NOMO-1 treated with dmso at 0.1 percent for 144 hours (cell line): Measurements from ENCODE around the gene DNAAF1.
A peak's percentile ranks its signal among the peaks of the same experiment; 100 is the strongest.

Source experiments
- DNase-seq: peaks from one replicate; lab custom pipeline; 2025; ENCODE audit not compliant: unreplicated experiment; lab: John Stamatoyannopoulos, UW

DNAAF1 gene

DNA sequence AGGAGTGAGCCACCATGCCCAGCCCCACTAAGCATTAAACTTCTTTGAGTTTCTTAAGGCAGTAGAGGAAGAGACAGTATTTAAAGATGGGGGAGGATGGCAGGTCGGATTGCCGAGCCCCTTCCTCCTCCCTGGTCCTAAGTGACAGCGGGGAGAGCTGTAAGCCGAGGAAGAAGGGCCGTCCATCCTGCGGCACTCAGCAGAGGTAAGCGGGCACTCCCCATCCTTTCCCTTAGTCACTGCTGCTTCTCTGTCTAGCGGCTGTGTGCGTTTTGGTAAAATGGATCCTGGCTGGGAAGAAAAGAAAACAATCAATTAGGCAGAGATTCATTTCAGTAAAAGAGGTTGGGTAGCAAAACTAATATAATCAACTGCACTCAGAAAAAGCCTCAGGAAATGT lies 13.9 kb downstream of the DNAAF1 start:
- DNase-seq = no peak

DNA sequence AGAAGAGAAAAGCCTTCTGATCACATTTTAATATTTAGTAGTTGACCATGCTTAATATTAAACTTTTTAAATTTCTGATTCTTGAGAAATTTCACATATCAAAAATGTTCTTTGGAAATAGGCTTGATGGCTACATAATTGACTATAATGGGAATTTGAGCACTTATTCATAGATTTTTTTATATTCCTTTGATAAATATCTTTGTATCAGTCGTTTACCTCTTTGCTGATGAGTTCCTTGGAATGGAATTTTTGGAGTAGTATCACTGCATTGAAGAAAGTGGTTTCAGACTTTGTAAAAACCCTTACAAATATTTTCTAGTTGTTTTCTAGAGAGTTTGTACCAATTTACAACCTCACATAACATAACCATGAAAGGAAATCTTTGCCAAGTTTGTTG lies 14.7 kb downstream of the DNAAF1 start:
- DNase-seq = no peak

DNA sequence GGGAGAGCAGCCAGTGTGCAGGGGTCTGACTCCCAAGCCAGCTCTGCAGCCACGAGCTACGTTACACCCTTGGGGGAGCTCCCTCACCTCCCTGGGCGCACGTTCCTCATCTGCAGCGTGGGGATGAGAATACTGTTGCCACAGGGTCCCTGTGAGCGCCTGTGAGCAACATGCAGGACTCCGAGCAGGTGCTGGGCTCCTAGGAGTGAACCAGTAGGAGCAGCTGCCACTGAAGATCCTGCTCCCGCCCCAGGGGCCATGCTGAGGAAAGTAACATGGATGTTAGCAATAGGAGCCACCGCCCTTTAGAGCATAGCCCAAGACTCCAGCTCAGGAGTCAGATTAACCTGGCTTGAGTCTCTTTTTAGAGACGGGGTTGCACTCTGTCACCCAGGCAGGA lies 15.9 kb downstream of the DNAAF1 start:
- no peak for DNase-seq

DNA sequence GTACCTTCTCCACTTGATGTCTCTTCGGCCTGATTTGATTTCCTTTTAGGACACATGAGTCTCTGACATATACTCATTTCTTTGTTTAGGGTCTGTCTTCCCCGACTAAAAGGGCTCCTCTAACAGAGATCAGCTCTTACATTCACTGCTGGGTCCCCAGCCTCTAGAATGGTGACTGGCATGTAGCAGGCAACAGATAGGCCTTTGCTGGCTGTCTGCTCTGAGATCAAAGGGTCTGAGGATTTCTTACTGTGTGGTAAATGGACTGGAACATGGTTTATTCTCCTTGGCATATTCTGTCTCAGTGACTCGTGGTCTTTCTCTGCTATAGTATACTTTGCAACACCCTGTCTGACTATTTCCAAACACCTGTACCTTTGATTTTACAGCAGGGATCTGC lies 16.7 kb downstream of the DNAAF1 start:
- DNase-seq = no peak

DNA sequence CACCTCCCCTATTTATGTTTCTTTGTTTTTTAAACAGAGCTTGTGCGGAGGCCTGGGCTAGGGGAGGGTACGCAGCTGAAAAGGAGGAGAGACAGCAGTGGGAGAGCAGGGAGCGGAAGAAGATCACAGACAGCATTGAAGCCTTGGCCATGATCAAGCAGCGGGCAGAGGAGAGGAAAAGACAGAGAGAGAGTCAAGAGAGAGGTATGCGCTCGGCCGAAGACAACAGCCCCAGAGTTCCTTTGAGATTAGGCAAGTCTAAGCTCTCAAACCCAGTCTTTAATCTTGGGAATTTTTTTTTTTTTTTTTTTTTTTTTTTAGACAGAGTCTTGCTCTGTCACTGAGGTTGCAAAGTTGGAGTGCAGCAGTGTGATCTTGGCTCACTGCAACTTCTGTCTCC lies 20.6 kb downstream of the DNAAF1 start:
- DNase-seq = no peak

DNA sequence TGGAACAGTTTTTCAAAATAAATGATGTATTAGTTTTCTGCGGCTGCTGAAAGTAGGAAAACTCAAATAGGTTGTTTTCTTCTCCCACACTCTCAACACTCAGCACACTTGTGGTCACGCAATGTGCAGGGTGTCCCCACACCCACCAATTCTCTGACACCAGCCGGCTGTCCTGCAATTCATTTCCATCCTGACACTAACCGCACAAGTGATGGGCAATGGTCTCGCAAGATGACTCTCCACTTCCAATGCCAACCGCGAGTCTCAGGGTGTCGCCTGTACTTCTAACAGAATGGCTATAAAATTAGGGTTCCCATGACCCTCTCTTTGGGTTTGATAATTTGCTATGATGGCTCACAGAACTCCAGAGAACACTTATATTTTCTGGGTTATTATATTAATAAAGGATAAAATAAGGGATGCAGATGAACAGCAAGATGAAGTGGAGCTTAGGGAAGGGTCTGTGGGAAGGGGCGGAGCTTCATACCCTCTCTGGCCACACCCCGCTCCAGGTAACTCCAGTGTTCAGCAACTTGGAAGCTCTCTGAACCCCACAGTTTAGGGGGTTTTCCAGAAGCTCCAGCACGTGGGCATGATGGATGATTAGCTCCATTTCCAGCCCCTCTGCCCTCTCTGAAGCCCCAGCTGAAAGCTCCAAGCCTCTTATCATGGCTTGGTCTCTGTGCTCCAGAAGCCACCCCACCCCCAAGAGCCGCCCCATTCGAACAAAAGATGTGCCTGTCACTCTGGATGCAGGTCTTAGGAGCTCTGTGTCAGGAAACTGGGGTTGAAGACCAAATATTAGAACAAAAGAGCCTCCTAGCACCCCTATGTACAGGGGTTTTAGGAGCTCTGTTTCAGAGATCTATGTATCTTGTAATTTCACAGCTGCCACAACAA lies 21.9 kb downstream of the DNAAF1 start:
- no peak for DNase-seq

DNA sequence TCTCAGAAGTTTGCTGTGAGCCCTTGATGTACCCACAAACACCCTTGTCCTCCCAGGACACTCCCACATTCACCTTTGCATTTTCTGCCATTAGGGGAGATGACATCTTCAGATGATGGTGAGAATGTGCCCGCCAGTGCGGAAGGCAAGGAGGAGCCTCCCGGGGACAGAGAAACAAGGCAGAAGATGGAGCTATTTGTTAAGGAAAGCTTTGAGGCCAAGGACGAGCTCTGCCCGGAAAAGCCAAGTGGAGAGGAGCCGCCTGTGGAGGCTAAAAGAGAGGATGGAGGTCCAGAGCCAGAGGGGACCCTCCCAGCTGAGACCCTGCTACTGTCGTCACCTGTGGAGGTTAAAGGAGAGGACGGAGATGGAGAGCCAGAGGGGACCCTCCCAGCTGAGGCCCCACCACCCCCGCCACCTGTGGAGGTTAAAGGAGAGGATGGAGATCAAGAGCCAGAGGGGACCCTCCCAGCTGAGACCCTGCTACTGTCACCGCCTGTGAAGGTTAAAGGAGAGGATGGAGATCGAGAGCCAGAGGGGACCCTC lies 24.7 kb downstream of the DNAAF1 start:
- no peak for DNase-seq

DNA sequence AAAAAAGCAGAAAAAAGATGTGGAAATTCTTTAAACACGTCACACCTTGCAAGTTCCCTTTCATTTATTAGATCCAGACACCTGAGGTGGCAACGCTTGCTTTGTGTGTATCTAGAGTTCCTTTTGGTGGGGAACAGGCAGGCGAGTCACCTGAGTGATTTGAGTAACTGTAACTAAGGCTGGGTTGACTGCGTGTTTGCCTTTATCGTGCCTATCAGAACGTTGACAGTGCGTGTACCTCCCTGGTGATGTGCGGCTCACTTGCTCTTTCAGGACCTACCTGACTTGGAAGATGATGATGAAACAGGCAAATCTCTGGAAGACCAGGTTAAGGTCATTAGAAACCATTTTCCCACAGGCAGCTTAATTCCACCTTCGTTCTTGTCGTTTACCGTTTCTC lies 29.3 kb downstream of the DNAAF1 start:
- DNase-seq = no peak

DNA sequence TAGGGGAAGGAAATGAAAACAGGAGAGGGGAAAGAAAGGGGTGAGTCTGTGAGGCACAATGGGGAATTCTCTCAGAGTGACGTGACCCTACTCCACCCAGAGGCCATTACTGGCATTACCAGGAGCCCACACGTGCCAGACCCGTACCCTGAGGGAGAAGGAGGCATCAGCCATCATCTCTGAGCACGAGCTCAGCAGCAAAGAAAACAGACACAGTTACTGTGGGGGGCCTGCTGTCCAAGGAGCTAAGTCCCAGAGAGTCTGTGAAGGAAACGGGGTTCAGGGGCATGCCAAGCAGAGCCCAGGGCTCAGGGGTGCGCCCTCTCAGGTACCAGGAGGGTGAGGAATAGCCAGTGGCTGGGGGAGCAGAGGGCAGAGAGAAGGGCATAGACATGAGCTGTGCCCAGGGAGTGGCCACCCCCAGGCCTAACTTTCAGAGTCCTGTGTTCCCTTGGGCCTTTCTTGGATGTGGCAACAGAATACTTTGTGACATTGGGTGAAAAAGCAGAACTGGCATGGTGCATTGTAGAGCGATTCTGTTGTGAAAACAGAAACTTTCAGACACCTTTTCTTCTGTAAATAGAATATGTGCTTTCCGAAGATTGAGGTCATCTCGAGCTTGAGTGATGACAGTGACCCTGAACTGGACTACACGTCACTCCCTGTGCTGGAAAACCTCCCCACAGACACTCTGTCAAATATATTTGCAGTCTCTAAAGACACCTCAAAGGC lies 30.4 kb downstream of the DNAAF1 start:
- peak; percentile 63 for DNase-seq

DNA sequence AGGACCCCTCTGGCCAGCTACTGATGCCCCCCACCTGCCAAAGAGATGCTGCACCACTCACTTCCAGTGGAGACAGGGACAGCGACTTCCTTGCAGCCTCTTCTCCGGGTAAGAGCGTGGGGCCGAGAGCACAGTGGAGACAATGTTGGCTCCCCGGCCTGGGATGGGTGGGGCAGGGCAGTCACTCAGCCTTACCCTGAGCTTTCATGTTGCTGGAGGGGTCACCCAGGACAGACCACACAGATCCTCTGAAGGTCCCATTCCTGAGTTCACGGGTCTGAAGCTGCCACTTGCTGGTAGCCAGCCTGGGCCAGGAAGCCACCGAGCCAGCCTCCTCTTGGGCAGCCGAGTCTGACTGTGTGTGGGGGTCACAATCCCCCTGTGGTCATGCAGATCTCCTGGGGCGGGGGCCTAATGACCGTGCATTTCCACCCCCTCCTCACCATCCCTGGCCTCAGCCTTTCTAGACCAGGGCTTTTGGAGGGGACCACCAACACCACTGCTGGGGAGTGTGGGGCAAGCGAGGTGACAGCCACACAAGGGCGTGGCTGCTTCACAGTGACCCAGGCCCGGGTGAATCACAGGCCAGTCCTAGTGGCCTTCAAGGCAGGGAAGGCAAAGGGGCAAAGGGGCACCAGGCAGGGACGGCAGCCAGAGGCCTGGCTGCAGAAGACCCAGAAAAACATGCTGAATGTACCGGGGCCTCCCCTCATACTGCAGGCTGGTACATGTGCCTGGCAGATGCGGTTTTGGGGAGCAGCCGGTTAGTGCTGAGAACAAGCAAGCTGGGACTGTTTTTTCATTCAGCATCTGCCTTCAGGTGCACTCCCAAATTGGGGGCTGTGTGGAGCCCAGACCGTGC lies 31.3 kb downstream of the DNAAF1 start:
- no peak for DNase-seq

DNA sequence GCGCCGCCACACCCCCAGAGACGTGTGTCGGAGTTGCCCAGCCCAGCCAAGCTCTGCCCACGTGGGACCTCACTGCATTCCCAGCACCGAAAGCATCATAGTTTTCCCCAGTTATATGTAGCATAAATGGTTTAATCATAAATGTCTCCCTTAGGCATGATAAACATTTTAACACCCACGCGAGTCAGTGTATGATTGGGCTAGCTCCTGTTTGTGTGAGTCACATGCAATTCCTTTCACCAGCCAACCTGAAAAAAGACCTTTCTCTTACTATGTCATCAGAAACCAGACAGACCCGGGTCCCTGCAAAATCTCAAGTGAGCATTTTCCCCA lies 32.6 kb downstream of the DNAAF1 start:
- DNase-seq = no peak

DNA sequence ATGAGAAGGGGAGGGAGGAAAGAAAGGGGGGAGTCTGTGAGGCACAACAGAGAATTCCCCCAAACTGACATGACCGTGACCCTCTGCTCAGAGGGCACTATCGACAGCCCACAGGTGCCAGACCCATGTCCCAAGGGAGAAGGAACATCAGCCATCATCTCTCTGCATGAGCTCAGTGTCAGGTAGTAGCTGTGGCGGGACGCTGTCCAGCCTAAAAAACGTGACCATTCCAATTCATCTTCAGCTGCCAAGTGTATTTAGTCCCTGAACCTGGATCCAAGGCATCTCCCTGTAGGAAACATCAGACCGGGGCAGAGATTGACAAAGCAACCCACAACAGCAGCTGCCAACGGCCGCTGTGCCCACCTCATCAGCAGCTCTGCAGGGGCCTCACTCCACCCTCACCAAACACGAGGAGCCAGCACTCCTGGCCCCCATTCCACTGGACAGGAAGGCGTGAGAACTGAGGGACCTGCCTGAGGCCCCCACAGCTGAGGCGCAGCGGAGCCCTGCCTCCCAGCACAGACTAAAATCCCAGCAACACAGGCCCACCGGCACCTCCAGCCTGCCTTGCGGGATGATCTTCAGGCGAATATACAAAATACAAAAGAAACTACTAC lies 33.1 kb downstream of the DNAAF1 start:
- no peak for DNase-seq

DNA sequence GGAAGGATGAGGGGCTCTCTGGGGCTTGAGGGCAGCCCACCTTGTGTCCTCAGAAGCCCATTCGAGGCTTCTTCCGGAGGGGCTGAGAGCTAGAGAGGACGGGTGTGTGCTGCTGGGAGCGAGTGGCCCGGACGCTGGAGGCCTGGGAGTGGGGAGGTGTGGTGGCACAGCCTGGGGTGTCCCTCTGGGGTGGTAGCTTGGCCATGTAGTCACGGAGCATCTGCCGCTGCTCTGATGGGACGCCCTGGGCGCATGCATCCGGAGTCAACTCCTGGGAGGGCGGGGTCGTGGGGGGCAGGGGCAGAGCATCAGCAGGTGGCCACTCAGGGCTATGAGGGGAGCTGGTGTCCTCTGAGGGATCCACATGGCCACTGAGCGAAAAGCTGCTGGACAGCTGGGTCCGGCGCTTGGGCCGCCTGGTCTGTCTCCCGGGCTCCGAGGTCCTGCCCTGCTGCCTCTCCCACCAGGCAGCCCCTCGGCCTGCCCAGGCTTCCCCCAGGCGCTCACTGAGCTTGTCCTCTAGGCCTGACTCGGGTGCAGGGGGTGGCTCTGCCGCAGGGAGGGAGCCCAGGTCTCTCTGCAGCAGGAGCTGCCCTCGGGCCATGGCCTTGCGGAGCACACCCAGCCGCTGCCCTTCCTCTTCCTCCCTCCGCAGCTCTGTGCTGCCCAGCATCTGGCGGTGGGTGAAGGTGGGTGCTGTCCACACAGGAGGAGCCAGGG lies 33.9 kb downstream of the DNAAF1 start:
- no peak for DNase-seq

DNA sequence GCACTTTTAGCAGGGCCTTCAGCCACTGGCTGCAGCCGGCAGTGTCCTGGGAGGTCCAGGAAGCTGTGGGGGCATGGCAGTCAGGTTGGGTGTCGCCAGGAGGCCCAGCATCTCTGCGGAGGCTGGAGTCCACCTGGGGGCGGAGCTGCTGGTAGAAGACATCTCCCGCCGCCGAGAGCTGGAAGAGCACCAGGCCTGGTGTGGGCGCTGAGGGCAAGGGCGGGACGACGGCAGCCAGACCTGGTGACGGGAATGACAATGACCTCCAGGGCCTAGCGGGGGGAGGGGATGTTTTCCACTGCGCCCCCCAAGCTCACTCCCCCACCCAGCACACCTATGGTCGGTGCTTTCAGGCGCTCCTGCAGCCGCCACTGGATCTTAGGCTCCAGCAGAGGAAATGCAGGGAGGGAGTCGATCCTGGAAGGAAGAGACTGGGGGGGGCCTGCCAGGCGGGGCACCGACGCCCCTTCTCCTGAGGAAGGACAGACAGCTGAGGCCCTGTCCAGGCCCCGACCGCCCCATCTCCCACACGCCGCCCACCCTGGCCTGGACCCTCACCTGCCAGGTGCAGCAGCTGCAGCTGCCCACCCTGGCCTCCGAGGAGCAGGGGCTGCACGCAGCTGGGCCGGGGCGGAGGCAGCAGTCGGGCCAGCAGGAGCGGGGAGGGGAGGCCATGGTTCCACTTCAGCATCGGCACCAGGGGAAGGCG lies 34.7 kb downstream of the DNAAF1 start:
- DNase-seq = no peak

DNA sequence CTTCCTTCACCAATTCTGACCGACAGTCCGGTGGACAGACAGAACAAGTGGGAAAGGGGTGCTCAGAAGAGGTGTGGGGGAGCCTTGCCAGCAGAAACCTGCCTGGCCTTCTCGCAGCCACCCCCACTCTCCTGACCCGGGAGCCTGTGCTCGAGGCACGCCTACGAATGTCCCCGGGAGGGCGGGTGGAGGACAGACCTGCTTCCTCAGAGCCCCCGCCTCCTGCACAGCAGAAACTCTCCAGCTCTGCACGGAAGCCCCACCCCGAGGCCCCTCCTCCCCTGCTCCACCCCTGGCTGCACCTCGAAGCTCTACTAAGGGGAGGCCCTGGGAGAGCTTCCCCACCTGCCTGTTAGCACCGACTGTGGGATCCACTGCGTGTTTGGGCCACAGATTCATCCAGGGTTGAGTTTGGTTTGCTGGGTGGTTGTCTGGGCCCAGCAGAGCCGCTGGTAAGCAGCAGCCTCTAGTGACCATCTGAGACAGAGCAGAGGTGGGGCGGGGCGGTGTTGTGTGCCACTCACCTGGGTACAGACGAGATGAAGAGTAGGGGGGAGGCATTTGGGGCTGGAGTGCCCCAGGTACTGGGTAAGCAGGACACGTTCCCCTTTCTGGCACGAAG lies 35.5 kb downstream of the DNAAF1 start:
- no peak for DNase-seq

DNA sequence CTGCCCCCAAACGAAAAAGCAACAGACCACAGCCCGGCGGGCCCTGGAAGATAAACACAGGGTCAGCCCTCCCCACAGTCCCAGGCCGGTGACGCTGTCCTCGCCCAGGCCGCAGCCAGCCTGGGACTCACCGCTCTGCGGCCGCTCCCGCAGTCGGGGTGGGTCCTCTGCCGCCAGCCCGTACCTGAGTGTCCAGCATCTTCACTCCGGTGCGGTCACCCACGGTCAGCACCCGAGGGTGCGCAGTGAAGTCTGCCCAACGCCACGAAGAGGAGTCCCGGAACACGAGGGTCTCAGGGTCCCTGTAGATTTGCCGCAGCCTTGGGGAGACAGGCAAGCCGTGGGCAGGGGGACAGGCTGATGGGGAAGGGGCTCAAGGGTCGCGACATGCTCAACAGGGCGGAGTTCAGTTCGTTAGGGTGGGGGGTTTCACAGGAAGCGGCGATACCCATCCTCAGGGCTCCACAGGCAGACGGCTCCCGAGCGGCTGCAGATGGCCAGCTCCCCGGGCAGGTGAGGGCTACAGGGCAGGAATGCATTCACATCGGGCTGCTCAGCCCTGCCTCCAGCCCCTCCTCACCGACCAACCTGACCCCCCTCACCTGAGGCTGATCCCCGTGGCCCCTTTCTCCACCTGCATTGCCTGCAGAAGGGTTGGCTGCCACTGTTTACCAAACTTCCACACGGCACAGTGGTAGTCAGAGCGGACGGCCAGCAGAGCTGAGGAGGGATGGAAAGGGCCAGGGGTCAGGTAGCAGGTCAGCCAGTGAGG lies 36.2 kb downstream of the DNAAF1 start:
- no peak for DNase-seq

DNA sequence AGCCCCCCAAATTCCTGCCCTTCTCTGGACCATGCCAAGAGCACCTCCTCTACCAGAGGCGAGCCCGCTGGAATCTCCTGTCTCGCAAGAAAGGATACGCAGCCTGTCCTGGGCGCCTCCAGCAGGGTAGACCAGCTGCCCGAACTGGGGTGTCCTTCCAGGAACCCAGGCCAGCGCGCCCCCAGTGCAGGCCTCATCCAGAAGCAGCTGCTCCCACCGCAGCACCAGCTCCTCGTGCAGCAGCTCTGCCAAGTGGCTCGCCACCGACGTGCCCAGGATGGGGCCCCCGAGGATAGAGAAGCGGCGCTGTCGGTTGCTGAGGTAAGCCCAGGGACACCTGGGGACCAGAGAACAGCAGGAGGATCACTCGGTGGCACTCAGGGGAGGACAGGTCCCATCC lies 37.0 kb downstream of the DNAAF1 start:
- DNase-seq = no peak
